ENCODE measurements around the gene ABCA5.
"Not testable (repeated sequence)": the region's sequence is repeated elsewhere in the genome, so short reads cannot be mapped to it uniquely, and the experiment has no call there.

Gene ABCA5

GRCh38 chr17:69213059-69213813, 113.7 kb downstream of the ABCA5 start:
- DNase-seq (ENCODE audit: low read depth in 2 of 2): no peak

- no peak for DNase-seq (ENCODE audit: low read depth in 2 of 2)
Measured at GRCh38 chr17:69208640-69209039, 118.3 kb downstream of the ABCA5 start.

GRCh38 chr17:69207151-69207550, 119.8 kb downstream of the ABCA5 start:
- DNase-seq (ENCODE audit: low read depth in 2 of 2): no peak

- no peak for DNase-seq (ENCODE audit: low read depth in 2 of 2)
Measured at GRCh38 chr17:69198238-69198637, 128.7 kb downstream of the ABCA5 start.

- not testable (repeated sequence) for DNase-seq (ENCODE audit: low read depth in 2 of 2)
Measured at GRCh38 chr17:69196105-69196653, 130.8 kb downstream of the ABCA5 start.

All from stimulated activated CD8-positive, alpha-beta memory T cell treated with anti-CD3 and anti-CD28 coated beads, Interleukin-2, amount 100 ng/mL, for 1 hour (primary cell).